Measurements from ENCODE around the gene KCNK16. TPM values are rescaled to one million over a fixed set of nuclear protein-coding genes. Genes with fewer than 3 reads are reported as not detected.

The KCNK16 gene
- total and polyA plus RNA-seq, 2 of the 8 experiments (the other 6 are each of a cell fraction or from before 2014, with no cell fraction given), result not detected

GRCh38 chr6:39335780-39336545 lies 13.5 kb upstream of the KCNK16 start (continued):
- no peak for TF ChIP-seq CHD1 (IDR thresholded peaks at IDR 0.05; ENCODE audit: low read depth, low read length)
- TF ChIP-seq RXRA (IDR thresholded peaks at IDR 0.05; ENCODE audit: insufficient read depth, low read depth, low read length), result no peak
- no peak for TF ChIP-seq EZH2 (IDR thresholded peaks at IDR 0.05; ENCODE audit: low read depth, low read length, severe bottlenecking)
- no peak for TF ChIP-seq CHD2 (IDR thresholded peaks at IDR 0.05; ENCODE audit: low read length)
- no peak for TF ChIP-seq ATF2 (IDR thresholded peaks at IDR 0.05; ENCODE audit: low read length)
- TF ChIP-seq HDAC6 (IDR thresholded peaks at IDR 0.05; ENCODE audit: low read depth, low read length), result no peak
- no peak for TF ChIP-seq ATF3 (IDR thresholded peaks at IDR 0.05; ENCODE audit: insufficient read depth, low read depth, low read length)
- no peak for TF ChIP-seq NRF1 (IDR thresholded peaks at IDR 0.05; ENCODE audit: low read depth, low read length)
- no peak for TF ChIP-seq BRCA1 (IDR thresholded peaks at IDR 0.05; ENCODE audit: low read depth, low read length)
